HG03045 (cell line): ENCODE results near the gene KIFAP3.
A peak's percentile ranks its signal among the peaks of the same experiment; 100 is the strongest.
"Not testable (repeated sequence)": the region's sequence is repeated elsewhere in the genome, so short reads cannot be mapped to it uniquely, and the experiment has no call there.

Experiments used
- ATAC-seq: cut with Tn5 transposase; IDR thresholded peaks from one replicate; pipeline ENCODE4 v1.9.1; 2021; ENCODE audit warnings: mild to moderate bottlenecking, moderate library complexity; ENCODE audit not compliant: unreplicated experiment

KIFAP3 gene

DNA sequence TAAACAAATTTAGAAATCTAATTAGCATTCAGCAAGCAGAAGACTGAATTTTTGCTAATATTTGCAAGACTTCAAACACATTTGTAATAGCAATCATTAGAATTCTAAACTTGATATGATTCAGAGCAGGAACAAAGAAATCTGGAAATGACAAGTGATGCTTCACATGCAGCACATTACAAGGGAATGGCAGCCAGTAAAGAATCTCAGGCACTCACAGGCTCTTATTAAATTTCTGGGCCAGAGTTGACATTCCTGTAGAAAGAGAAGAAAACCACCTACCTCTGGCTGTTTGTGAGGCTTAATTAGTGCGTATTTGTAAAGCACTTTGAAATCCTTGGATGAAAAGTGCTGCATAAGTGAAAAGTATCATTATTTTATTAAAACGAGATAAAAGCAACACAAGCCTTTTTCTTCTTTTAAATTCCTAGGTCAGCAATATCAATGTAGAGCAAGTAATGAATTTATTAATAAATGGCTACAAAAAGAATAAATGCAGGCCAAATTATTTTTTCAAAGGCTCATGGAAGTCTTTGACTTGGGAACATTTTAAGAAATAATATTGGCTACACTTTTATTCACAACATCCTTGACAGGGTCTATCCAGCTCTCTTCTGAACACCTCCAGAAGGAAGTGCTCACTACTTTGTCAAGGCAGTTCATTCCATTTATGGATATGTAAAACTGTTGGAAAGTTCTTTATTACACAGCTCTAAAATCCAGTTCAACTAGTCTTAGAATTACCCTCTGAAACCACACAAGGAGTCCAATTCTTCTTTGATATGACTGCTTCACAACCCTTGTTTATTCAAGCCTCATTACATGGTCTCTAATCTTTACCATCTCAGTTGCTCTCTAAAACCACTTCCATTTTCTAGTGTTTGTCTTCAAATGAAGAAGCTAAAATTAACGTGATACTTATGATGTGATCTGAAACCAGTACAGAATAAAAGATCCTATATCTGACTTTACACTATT, 148.7 kb downstream of the KIFAP3 start:
- no peak for ATAC-seq

DNA sequence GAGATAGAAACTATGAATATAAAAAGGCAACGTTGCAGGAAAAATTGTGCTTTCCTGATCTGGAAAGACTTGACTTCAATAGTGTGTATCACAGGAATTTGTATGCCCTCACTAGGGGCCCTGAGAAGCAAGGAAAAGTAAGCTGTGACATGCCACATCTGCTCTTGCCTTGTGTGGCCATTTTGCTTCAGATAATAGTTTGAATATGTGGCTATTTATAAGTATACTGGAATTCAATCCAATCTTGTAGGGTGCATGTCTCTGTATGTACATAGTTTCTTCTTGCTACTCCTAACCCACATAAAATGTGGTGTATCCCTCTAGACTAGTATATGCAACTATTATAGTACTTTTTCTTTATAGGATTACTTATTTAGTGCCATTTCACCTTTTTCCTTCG, 149.7 kb downstream of the KIFAP3 start:
- ATAC-seq: no peak

DNA sequence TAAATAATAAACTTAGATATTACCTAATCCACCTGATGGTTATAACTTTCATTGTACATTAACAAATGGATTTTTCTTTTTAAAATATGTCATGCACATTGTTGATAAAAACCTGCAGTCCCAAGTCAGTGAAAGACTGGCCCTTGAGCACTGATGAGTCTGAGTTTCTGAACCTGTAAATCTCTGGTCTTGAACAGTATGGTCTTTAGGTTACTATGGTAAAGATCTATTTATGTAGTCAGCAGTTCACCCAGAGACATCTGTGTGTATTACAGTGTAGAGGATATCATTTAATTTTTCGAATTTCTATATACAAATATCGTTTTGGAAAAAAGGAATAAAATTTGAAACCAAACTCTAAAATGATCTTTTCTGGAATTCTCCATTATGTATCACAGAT, 150.4 kb downstream of the KIFAP3 start:
- no peak for ATAC-seq

DNA sequence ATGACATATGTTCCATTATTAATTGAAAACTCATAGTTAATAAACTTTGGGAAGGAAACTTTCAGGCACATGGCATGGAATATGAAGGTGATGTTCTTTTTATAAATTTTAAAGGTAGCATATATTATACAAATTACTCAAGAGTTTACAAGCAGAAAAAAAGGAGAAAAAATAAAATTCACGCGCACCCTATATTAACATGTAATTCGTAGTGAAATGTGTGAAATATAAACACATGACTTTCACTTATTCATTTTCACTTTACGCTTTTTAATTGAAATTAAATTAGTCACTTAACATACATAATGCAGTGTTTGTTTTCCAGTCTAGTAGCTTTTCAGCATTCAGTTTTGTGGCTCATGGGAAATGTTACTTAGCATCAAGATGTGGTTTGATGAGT, 153.4 kb downstream of the KIFAP3 start:
- ATAC-seq: no peak

DNA sequence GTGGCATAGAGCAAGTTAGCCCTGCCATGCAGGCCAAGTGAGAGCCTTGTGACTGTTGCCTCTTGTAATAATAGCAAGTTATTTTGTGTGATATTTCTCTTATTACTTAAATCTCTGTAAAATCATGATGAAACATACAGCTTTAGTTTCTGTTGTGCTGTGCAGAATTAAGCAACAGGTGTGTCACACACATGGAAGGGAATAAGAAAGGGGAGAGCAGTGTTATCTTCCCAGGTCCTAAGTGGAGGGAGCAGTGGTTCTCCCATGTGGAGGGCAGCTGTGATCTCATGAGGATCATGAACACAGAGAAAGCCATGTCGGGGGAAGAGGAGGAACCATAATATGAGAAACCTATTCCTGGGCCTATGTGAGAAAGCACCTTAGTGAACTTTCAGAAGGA, 155.6 kb downstream of the KIFAP3 start:
- ATAC-seq: no peak

DNA sequence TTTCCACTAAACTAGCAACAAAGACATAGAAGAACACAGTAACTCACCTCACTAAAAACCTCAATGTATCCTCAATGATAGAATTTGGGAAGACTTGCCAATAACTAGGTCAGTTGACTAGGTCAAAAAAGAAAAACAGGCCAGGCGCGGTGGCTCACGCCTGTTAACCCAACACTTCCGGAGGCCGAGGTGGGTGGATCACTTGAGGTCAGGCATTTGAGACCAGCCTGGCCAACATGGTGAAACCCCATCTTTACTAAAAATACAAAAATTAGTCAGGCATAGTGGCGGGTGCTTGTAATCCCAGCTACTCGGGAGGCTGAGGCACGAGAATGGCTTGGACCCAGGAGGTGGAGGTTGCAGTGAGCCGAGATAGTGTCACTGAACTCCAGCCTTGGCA, 156.3 kb downstream of the KIFAP3 start:
- not testable (repeated sequence) for ATAC-seq

DNA sequence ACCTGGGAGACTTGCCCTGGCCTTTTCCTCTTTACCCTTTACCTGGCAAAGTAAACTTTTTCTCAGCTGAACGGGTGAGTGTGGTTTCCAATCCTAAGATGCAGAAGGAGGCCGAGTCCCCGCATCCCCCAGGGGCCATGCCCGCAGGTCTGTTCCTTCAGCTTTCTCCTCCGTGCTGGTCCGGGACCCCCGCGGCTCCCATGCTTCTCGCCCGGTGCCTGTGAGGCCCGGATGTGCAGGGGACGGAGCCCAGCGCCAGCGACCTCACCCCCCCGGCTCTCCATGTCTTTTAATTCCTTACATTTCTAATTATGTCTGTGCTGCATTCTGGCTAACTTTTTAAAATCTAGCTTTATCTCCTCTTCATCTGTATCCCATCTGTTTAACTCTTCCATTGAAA, 159.3 kb downstream of the KIFAP3 start:
- no peak for ATAC-seq

DNA sequence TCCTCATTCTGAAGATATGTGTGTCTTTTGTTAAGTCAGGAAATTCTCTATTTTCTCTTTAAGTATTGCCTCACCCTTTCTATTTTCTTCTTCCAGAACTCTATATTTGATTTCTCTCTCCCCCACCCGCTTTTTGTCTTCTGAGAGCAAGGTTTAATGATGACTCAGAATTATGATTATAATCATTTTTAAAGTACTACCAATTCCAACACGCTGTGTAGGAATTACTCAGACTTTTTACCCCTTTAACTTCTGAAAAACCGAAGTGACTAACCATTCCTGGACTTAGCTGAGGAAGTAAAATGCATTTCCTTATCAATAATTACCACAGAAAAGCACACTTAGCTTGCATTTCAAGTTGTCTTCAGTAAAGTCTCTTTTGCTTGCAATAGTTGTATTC, 160.0 kb downstream of the KIFAP3 start:
- ATAC-seq: no peak

DNA sequence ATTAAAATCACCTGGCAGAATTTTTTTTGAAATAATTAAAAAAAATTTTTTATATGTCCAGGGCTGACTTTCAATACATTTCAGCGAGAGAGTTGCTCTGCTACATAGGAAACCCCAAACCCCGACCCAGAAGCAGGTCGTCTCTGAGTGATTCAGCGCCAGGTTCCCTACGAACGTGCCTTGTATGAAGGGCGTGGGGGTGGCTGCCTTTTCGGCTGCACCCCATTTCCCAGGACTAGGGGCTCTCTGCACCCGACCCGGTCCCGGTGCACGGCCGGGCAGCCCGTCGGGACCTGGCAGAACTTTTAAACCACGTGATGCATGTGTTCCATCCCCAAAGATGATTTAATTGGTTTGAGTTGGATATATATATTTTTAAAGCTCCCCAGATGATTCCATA, 165.0 kb downstream of the KIFAP3 start:
- ATAC-seq: no peak

DNA sequence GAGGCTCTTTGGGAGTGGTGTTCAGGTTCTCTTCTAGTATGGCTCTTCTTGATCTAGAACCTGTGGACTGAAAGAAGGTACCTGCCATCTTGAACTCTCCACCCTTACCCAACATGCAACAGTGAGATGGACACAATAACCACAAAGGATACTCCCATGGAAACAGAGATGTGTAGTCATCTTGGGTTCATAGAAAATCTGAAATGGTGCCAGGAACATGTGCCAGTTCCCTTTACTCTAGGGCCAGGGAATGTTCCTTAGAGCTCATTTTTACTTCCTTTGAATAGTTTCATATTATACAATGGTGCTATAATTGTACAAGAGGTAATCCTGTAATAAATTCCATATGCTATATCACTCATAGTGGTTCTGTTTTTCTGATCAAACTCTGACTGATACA, 167.6 kb downstream of the KIFAP3 start:
- no peak for ATAC-seq

DNA sequence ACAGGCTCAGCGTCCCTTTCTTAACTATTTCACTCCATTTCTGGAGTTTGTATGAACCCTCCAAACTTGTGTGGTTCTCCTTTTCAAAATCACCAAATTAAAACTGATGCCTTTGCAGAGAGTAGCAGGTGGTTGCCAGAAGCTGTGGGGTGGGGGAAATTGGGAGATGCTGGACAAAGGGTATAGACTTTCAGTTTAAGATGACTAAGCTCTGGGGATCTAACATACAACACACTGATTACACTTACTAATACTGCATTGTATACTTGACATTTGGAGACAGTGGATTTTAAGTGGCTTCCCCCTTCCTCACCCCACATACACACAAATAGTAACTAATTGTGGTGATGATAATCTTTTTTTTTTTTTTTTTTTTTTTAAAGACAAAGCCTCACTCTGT, 169.7 kb downstream of the KIFAP3 start:
- no peak for ATAC-seq

DNA sequence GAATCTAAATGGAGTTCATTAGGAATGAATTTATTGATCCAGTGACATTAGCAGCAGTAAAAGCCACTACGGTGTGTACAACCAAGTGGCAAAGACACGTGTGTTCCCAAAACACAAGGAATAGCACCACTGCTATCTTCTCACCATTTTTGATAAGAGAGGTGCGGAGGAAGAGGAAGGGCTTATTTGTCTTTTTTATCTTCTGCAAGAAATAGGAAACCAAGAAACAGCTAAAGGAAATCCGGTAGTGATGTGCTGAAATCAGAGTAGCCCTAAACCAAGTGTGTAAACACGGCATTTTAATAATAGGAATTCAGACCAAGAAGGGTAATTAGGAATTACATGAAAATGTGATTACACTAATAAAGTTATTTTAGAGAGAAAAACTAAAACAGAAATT, 171.7 kb downstream of the KIFAP3 start:
- no peak for ATAC-seq

DNA sequence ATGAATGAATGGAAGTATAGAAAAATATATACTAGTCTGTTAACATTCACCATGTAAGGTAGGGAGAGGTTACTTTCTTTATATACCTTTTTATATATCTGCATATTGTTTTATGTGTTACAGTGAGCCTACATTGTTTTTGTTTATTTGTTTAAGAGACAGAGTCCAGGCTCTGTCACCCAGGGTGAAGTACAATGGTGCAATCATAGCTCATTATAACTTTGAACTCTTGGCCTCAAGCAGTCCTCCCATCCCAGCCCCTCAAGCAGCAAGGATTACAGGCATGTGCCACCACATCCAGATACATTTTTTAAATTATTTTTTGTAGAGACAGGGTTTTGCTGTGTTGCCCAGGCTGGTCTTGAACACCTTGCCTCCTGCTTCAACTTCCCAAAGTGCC, 173.4 kb downstream of the KIFAP3 start:
- no peak for ATAC-seq

DNA sequence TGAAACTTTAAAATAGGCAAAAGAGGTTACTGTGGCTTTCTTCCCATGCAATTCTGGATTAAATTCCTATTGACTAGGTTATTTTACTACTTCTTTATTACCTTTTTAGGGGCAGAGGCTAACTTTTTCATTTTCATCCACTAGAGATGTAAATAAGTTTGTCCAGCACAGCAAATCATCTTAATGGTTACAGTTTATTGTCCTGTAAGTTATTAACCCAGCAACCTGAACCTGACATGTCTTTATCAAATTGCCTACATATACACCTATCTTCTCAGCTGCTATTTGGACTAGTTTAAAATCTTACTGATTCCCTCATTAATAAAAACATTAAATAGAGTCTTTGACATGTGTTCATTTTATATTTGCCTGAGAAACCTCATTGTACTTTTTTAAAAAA, 173.9 kb downstream of the KIFAP3 start:
- no peak for ATAC-seq

DNA sequence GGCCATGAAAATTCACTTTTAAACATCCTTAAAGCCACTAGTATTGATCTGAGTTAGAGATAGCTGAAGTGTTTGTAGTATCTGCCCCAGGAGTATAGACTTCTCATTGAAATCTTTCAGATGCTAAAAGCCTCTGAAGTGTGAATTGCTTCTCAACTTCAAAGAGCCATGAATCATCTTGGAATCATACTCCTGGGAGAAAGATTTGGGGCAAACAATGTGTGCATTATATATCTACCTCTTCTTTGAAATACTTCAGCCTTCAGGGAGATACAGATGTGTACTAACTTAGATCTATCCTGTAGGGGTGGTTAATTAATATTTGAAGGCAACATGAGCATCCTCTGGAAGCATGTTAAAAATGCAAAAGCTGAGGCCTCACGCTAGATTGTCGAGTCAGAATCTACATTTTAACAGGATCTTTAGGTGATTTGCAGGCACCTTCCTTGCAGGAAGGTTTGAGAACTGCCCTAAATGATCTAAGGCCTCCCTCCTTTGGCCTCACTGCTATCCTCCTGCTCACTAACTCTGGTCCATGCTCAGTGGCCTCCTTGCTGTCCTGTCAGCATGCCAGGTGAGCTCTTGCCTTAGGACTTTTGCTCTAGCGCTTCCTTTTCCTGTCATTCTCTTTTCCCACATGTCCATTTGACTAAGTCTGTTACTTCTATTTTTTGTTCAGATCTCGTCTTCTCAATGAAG, 174.8 kb downstream of the KIFAP3 start:
- no peak for ATAC-seq

DNA sequence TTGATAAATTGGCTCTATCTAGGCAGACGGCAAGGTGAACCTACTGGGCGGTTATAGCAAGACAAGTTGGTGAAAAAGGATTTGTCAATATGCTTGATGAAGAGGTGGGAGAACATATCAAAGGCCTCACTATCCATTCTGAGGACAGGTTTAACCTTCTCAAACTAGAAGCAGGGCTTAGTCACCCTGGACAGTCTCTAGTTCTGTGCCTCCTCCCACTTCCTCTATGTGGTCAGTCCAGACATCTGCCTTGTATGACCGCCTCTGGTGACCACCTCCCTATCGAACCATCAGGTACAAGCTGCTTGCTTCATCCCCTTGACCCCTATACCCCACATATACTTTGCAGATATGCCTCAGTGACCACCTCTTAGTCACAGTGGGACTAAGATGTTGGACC, 178.5 kb downstream of the KIFAP3 start:
- no peak for ATAC-seq

DNA sequence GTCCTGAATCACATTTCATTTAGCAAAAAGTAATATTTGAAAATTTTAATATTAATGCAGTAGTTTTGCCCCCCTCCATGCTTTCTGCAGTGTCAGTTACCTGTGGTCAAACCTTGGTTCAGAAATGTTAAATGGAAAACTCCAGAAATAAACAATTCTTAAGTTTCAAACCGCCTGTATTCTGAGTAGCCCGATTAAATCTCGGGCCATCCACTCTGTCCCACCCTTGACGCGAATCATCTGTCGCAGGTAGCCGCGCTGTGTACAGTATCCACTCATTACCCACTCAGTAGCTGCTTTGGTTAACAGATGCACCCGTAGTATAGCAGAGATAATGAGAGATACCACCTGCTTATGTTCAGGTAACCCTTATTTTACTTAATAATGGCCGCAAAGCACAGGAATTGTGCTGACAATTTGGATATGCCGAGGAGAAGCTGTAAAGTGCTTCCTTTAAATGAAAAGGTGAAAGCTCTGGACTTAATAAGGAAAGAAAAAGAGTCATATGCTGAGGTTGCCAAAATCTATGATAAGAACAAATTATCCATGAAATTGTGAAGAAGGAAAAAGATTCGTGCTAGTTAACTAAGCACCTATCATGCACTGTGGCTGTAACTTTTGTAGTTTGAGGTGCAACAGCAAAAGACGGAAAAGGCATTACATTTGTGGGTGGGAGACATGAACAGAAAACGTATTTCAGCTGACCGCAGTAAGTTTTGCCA, 179.9 kb downstream of the KIFAP3 start:
- ATAC-seq: no peak

DNA sequence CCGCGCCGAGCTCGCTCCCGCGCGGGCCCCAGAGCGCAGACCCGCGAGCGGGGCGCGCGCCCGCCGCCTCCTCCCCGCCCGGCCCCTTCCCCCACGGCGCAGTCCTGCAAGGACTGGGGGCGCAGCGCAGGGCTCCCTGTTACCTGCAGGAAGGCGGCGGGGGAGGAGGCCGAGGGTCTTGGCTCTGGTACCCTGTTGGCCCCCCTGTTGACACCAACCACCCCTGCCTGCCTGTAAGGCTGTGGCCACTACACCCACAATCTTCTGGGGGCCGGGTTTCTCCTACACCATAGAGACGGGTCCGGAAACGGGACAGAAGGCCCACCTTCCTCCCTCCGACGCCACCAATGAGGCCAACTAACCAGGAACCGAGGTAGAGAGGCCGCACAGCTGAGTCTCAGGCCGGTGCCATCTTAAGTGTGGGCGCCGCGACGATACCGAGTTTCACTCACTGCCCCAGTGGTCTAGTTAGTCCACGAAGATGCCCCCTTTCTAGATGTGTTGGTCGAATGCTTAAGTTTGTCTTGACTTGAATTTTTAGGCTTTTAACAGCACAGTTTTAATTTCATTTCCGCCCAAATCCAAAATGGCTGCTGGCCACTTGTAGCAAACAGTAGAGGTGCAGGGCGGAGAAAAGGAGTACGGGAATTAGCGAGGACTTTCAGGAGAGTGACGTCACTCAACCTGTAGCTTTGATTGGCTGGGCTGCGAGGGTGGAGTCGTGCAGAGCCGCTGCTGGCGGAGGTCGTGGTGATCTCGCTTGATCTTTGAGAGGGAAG, 180.7 kb downstream of the KIFAP3 start, which contains the start of gene SCYL3:
Gene SCYL3 (minus strand): TSS at position 252 of the 779 bp plus-strand sequence. CDS start 5,056 bp downstream, outside the sequence.
- peak; percentile 87 for ATAC-seq

DNA sequence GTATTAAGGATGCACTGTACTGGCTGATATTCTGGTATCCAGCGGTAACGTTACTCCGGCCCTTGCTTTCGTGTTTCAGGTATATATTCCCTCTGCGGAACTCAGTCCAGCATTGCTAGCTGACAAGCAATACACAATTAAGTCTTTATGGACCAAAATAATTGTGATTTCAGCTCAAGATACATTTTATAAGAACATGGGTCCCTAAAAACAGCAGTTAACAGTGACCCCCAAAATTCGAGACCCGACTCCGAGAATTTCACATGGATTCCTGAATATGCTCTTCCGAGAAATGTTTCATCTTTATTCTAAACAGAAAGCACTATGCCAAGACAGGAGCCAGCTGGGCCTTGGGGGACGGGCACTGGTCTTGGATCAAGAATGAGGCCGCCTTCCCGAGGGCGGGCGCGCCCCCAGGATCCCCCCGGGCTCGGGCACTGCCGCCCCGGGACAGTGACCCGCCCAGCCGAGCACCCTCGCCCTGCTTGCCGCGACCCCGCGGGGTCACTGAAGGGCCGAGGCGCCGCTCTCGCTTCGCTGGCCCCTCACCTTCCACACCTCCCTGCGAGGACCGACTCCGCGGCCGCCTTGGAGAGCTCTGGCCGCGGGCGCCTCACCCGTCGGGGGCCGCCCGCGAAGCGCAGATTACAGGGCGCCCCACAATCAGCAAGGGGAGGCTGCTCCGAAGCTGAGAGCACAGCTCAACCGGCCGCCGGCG, 181.4 kb downstream of the KIFAP3 start:
- peak; percentile 21 for ATAC-seq
